Nephron (organoid): ENCODE data around the gene DCDC2C.

Experiments
- H3K27ac Mint-ChIP-seq, 3 experiments: 2 replicates each; pipeline ENCODE4 v1.8.0; 2020; ENCODE audit warnings: mixed read lengths in 3 of 3, mild to moderate bottlenecking in 2 of 3, moderate library complexity in 1 of 3
- H3K27me3 Mint-ChIP-seq: 2 replicates; pipeline ENCODE4 v1.8.0; 2021; ENCODE audit warnings: low read depth, mild to moderate bottlenecking, moderate library complexity, mixed read lengths
- H3K36me3 Mint-ChIP-seq: 2 replicates; pipeline ENCODE4 v1.8.0; 2020; ENCODE audit warnings: low read depth, mixed read lengths
- H3K4me1 Mint-ChIP-seq: 2 replicates; pipeline ENCODE4 v1.8.0; 2020; ENCODE audit warnings: mixed read lengths
- H3K4me3 Mint-ChIP-seq, 3 experiments: 2 replicates each; pipeline ENCODE4 v1.8.0; 2020; ENCODE audit warnings: mild to moderate bottlenecking in 3 of 3, mixed read lengths in 3 of 3, moderate library complexity in 2 of 3
- H3K9me3 Mint-ChIP-seq: 2 replicates; pipeline ENCODE4 v1.8.0; 2020; ENCODE audit warnings: mixed read lengths
- TF ChIP-seq, protein P1 (sequence below), 3 experiments: fragments of 200-600 bp; sonication (generic); IDR thresholded peaks; one replicate each; pipeline ENCODE4 v1.5.0; 2021; ENCODE audit warnings: antibody characterized with exemption in 3 of 3; ENCODE audit not compliant: unreplicated experiment in 3 of 3

Gene DCDC2C

GRCh38 chr2:3739313-3739712 is 35.9 kb downstream of the DCDC2C start:
- Mint-ChIP-seq H3K4me3 (no peak overlapping the region), H3K36me3 (no peaks in the 10 kb centered on the region), H3K9me3 (peaks cover 4% of the 10 kb centered on the region), H3K27ac (no peak overlapping the region), H3K27me3 (peaks cover 25% of the 10 kb centered on the region), H3K4me1 (no peaks in the 10 kb centered on the region)
- TF ChIP-seq, protein P1, sequence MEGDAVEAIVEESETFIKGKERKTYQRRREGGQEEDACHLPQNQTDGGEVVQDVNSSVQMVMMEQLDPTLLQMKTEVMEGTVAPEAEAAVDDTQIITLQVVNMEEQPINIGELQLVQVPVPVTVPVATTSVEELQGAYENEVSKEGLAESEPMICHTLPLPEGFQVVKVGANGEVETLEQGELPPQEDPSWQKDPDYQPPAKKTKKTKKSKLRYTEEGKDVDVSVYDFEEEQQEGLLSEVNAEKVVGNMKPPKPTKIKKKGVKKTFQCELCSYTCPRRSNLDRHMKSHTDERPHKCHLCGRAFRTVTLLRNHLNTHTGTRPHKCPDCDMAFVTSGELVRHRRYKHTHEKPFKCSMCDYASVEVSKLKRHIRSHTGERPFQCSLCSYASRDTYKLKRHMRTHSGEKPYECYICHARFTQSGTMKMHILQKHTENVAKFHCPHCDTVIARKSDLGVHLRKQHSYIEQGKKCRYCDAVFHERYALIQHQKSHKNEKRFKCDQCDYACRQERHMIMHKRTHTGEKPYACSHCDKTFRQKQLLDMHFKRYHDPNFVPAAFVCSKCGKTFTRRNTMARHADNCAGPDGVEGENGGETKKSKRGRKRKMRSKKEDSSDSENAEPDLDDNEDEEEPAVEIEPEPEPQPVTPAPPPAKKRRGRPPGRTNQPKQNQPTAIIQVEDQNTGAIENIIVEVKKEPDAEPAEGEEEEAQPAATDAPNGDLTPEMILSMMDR (IDR thresholded peaks at IDR 0.05; ENCODE audit: unreplicated experiment in 3 of 3): no peak

- no peak overlapping the region for H3K27ac Mint-ChIP-seq
- H3K4me3 Mint-ChIP-seq: no peak overlapping the region
- H3K36me3 Mint-ChIP-seq: no peaks in the 10 kb centered on the region
- H3K9me3 Mint-ChIP-seq: peaks cover 6% of the 10 kb centered on the region
- H3K27me3 Mint-ChIP-seq: peaks cover 12% of the 10 kb centered on the region
- TF ChIP-seq, protein P1 (IDR thresholded peaks at IDR 0.05; ENCODE audit: unreplicated experiment in 3 of 3): no peak
- H3K4me1 Mint-ChIP-seq: no peaks in the 10 kb centered on the region
These were observed 38.0 kb downstream of the DCDC2C start for GRCh38 chr2:3741396-3741795.

DNA sequence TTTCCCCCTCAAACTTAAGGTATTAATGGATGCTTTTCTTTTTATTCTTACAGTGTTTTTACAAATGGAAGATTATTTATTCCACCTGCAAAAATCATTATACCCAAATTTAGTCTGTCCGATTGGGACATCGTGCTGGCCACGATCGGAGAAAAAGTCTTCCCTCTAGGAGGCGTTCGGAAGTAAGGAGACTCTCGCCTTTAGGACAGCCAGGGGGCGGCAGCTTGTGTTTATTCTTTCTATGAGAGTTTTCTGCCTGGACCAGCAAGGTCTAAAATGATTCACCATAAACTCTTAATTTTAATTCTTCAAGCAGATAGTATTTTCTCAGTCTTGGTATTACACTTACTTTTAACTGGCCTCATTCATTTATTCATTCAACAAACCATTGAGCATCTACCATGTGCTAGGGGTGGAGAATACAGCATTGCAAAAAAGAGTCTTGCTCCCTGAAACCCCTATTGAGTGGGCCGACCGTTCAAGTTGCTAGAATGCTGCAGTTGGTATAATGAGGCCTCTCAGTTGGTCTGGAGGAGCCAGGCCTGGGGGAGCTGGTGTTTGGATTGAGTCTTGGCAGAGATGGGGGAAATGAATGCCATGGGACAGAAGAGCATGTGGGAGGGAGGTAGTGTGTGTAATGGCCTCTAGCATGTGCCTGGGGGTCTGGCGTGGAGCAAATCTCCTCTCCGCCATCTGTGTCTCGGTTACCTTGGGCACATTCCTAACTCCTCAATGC is 38.7 kb downstream of the DCDC2C start:
- no peaks in the 10 kb centered on the region for H3K36me3 Mint-ChIP-seq
- H3K4me1 Mint-ChIP-seq: no peaks in the 10 kb centered on the region
- peaks cover 6% of the 10 kb centered on the region for H3K9me3 Mint-ChIP-seq
- TF ChIP-seq, protein P1 (IDR thresholded peaks at IDR 0.05; ENCODE audit: unreplicated experiment in 3 of 3): no peak
- no peak overlapping the region for H3K4me3 Mint-ChIP-seq
- H3K27ac Mint-ChIP-seq: no peak overlapping the region
- H3K27me3 Mint-ChIP-seq: peaks cover 15% of the 10 kb centered on the region

DNA sequence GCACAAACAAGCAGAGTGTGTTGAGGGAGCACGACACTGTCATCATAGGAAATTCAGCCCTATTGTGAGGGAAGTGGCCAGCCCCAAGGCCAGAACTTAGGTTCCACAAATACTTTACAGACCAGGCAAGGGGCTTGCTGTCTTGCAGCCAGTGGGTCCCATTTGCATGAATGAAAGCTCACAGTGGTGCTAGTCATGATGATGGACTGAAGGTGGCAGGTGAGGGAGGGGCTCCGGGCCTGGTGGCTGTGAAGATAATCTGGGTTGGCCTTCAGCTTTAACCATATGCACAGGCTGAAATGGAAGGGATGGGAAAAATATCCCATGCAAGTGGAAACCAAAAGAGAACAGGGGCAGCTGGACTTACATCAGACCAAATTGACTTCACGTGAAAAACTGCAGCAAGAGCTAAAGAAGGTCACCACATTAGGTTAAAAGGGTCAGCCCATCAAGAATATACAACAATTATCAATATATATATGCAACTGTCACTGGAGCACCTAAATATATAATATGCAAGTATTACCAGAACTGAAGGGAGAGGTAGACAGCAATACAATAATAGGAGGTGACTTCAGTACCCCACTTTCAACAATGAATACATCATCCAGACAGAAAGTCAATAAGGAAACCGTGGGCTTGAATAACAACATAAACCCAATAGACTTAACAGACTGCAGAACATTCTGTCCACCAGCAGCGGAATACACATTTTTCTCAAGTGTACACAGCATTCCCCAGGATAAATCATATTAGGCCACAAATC is 39.6 kb downstream of the DCDC2C start:
- H3K27ac Mint-ChIP-seq: no peak overlapping the region

GRCh38 chr2:3743951-3744555 is 40.7 kb downstream of the DCDC2C start:
- no peak overlapping the region for H3K4me3 Mint-ChIP-seq
- no peaks in the 10 kb centered on the region for H3K36me3 Mint-ChIP-seq
- no peak overlapping the region for H3K27ac Mint-ChIP-seq
- TF ChIP-seq, protein P1 (IDR thresholded peaks at IDR 0.05; ENCODE audit: unreplicated experiment in 3 of 3): no peak
- H3K9me3 Mint-ChIP-seq: peaks cover 6% of the 10 kb centered on the region
- peaks cover 18% of the 10 kb centered on the region for H3K27me3 Mint-ChIP-seq
- no peaks in the 10 kb centered on the region for H3K4me1 Mint-ChIP-seq

More for the DNA sequence above, 39.6 kb downstream of the DCDC2C start:
- peaks cover 18% of the 10 kb centered on the region for H3K27me3 Mint-ChIP-seq
- H3K4me3 Mint-ChIP-seq: no peak overlapping the region
- no peaks in the 10 kb centered on the region for H3K4me1 Mint-ChIP-seq
- TF ChIP-seq, protein P1 (IDR thresholded peaks at IDR 0.05; ENCODE audit: unreplicated experiment in 3 of 3): no peak
- peaks cover 6% of the 10 kb centered on the region for H3K9me3 Mint-ChIP-seq
- no peaks in the 10 kb centered on the region for H3K36me3 Mint-ChIP-seq
